ENCODE results near the gene TLN1.

Gene TLN1

GRCh38 chr9:35659340-35659739, 72.7 kb downstream of the TLN1 start:
- Histone ChIP-seq H3K79me2 (no peaks in the 10 kb centered on the region), H2AFZ (no peak overlapping the region), H3K4me2 (ENCODE audit: low read length) (peak overlapping the region; percentile 96), H3K9me3 (ENCODE audit: control insufficient read depth, low read length) (no peaks in the 10 kb centered on the region), H3K4me1 (no peaks in the 10 kb centered on the region), H3K36me3 (ENCODE audit: control insufficient read depth, insufficient read depth, low read length) (no peaks in the 10 kb centered on the region), H3K9ac (no peak overlapping the region), H3K4me3 (ENCODE audit: low read depth, low read length) (peak overlapping the region; percentile 92), H3K27me3 (ENCODE audit: control insufficient read depth, insufficient read depth, low read length) (no peaks in the 10 kb centered on the region), H3K27ac (peak overlapping the region; percentile 99)
- no peak for TF ChIP-seq CTCF (IDR thresholded peaks at IDR 0.05)

GRCh38 chr9:35658968-35659220, 73.1 kb downstream of the TLN1 start:
- peak overlapping the region; percentile 83 for H2AFZ ChIP-seq
- peak overlapping the region; percentile 96 for H3K4me2 ChIP-seq (ENCODE audit: low read length)
- no peaks in the 10 kb centered on the region for H3K36me3 ChIP-seq (ENCODE audit: control insufficient read depth, insufficient read depth, low read length)
- H3K79me2 ChIP-seq: no peaks in the 10 kb centered on the region
- no peak overlapping the region for H3K9ac ChIP-seq
- TF ChIP-seq CTCF (IDR thresholded peaks at IDR 0.05): no peak
- H3K27me3 ChIP-seq (ENCODE audit: control insufficient read depth, insufficient read depth, low read length): no peaks in the 10 kb centered on the region
- no peaks in the 10 kb centered on the region for H3K4me1 ChIP-seq
- H3K9me3 ChIP-seq (ENCODE audit: control insufficient read depth, low read length): no peaks in the 10 kb centered on the region
- peak overlapping the region; percentile 99 for H3K27ac ChIP-seq
- H3K4me3 ChIP-seq (ENCODE audit: low read depth, low read length): peak overlapping the region; percentile 92

- Histone ChIP-seq H3K4me2 (ENCODE audit: low read length) (peak within 1 kb of the TSS; percentile 96), H3K9me3 (ENCODE audit: control insufficient read depth, low read length) (no peaks in the 10 kb centered on the region), H3K9ac (no peak within 1 kb of the TSS), H3K36me3 (ENCODE audit: control insufficient read depth, insufficient read depth, low read length) (no peaks in the 10 kb centered on the region), H3K4me1 (no peaks in the 10 kb centered on the region), H3K27me3 (ENCODE audit: control insufficient read depth, insufficient read depth, low read length) (no peaks in the 10 kb centered on the region), H2AFZ (peak within 1 kb of the TSS; percentile 83), H3K4me3 (ENCODE audit: low read depth, low read length) (peak within 1 kb of the TSS; percentile 92), H3K79me2 (no peaks in the 10 kb centered on the region), H3K27ac (peak within 1 kb of the TSS; percentile 99)
- peak; percentile 52 for TF ChIP-seq CTCF (IDR thresholded peaks at IDR 0.05)
These were observed 73.6 kb downstream of the TLN1 start, which contains the start of gene CCDC107 for GRCh38 chr9:35658137-35658967. CCDC107 (plus strand) TSS chr9:35658292; CDS start chr9:35658380, 88 bp downstream.

- no peaks in the 10 kb centered on the region for H3K4me1 ChIP-seq
- H3K79me2 ChIP-seq: no peaks in the 10 kb centered on the region
- no peaks in the 10 kb centered on the region for H3K9me3 ChIP-seq (ENCODE audit: control insufficient read depth, low read length)
- H3K27me3 ChIP-seq (ENCODE audit: control insufficient read depth, insufficient read depth, low read length): no peaks in the 10 kb centered on the region
- peak within 1 kb of the TSS; percentile 83 for H2AFZ ChIP-seq
- no peak within 1 kb of the TSS for H3K9ac ChIP-seq
- peak within 1 kb of the TSS; percentile 92 for H3K4me3 ChIP-seq (ENCODE audit: low read depth, low read length)
- peak; percentile 3 for TF ChIP-seq CTCF (IDR thresholded peaks at IDR 0.05)
- peak within 1 kb of the TSS; percentile 96 for H3K4me2 ChIP-seq (ENCODE audit: low read length)
- peak within 1 kb of the TSS; percentile 99 for H3K27ac ChIP-seq
- H3K36me3 ChIP-seq (ENCODE audit: control insufficient read depth, insufficient read depth, low read length): no peaks in the 10 kb centered on the region
These were observed 74.4 kb downstream of the TLN1 start, which contains the start of gene RMRP for GRCh38 chr9:35657546-35658136. RMRP (minus strand) TSS chr9:35658019.
